Measurements from ENCODE around the gene KRT14.
"Not testable (repeated sequence)": the region's sequence is repeated elsewhere in the genome, so short reads cannot be mapped to it uniquely, and the experiment has no call there.

Gene KRT14

DNA sequence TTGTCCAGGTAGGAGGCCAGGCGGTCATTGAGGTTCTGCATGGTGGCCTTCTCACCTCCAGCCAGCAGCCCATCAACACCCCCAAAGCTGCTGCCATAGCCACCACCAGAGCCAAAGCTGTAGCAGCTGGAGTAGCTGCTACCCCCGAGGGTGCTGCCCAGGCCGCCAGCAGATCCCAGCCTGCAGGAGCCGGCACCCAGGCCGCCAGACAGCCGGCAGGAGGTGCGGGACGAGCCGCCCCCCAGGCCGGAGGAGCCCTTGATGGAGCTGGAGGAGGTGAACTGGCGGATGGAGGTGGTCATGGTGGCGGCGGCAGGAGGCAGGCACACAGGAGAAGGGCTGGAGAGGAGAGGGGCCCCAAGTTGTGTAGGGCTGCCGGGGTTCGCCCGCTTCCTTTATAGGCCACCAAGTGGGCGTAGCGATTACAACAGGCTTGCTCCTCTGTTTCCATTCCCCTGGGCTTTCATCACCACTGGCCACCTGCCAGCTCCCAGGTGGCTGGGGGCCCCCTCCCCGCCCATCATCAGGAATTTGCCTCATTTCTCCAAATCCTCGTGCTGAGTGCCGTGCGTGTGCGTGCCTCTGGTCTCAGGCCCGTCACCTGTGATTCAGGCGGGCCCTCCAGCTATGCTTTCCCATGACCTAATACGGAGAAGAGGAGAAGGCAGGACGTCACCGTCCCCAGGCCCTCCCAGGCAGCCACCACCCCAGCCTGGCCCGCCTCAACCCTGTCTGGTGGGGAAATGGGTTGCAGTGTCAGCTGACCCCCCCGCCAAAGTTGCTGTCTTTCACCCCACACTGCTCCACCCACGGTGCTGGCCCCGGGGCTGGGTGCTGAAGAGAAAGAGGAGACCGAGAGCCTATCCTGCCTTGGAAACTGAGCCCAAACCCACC lies 37.8 kb upstream of the KRT14 start, which contains the start of gene KRT17:
KRT17 (minus strand) TSS at position 368 of the 894 bp plus-strand sequence; CDS start at position 302, 66 bp downstream.
- DNase-seq, result no peak
- in situ Hi-C loops (cut with HindIII; ENCODE audit: low pct_ligation_motif_present, low pct_unique_long_range_greater_than_20kb, low sequenced_read_pairs), result no loop called here

DNA sequence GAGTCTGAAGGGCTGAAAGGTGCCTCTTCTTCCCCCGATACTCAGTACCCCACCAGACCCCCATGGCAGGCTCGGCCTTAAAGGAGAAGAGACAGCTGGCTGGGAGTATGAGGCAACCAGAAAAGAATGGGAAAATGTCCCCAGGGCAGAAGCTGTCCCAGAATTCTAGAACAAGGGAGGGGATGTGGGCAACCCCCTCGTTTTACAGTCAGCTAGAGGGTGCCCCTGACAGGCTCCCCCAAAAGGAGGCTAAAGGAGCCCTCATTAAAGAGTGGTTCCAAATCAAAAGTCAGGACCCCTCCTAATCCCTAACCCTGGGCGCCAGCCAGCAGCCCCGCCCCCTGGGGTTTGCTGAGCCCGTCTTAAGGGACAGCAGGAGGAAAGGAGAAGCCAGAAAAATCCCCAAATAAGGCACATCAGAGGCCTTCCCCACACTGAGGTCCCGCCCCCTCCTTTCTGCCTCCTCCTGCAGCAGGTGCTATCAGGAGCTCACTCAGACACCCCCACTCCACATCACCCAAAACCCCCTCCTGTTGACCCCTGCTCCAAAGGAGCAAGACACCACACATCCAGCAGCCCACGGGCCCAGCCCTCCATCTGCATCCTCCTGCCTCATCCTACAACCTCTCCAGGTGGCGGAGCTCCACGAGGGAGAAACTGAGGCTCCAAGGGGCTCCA lies 36.6 kb upstream of the KRT14 start:
- in situ Hi-C loops (cut with HindIII; ENCODE audit: low pct_ligation_motif_present, low pct_unique_long_range_greater_than_20kb, low sequenced_read_pairs); DNase-seq: not testable (repeated sequence)

DNA sequence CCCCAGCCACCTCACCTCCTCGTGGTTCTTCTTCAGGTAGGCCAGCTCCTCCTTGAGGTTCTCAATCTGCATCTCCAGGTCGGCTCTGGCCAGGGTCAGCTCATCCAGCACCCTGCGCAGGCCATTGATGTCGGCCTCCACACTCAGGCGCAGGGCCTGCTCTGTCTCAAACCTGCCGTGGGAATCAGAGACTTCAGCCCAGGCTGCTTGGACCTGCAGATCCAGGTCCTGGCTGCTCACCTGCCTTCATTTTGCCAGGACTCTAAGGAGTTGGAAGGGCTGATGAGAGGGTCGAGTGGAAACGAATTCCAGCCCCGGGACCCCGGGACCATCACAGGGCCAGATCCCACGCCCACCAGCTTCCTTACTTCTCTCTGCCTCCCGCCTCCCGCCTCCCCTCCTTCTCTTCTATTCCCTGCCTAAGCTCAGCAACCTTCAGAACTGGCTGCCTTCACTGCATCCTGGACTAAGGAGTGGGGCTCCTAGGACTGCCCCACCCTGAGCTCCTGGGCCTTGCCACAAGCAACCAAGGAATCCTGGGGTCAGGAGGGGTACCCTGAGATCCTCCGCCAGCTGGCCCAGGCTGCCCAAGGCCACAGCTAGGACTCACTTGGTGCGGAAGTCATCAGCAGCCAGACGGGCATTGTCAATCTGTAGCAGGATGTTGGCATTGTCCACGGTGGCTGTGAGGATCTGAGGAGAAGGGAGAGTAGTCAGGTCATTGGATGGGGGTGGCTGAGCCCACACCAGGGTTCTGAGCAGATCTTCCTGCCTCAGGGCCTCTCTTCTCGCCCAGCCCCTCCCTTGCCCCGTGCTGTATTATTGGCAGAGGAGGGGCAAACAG lies 35.9 kb upstream of the KRT14 start:
- in situ Hi-C loops (cut with HindIII; ENCODE audit: low pct_ligation_motif_present, low pct_unique_long_range_greater_than_20kb, low sequenced_read_pairs); DNase-seq: not testable (repeated sequence)

DNA sequence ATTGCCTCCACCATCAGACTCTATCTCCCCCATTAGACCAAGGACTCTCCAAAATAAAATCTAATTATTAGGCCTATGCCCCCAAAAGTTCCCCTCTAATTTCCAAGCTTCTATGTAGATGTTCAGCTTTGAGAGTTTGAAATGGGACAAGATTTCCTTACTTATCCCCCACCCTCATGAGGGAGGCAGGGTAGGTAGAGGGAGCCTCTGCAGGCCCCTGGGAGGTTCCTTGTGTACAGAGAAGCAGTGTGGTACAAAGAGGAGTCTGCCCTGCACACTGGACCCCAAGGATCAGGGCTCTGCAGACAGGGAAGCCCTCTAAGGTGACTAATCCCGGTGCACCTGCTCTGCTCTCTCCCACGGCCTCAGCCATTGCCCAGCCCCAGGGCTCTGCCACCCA lies 35.2 kb upstream of the KRT14 start:
- in situ Hi-C loops (cut with HindIII; ENCODE audit: low pct_ligation_motif_present, low pct_unique_long_range_greater_than_20kb, low sequenced_read_pairs), result no loop called here
- DNase-seq, result no peak

DNA sequence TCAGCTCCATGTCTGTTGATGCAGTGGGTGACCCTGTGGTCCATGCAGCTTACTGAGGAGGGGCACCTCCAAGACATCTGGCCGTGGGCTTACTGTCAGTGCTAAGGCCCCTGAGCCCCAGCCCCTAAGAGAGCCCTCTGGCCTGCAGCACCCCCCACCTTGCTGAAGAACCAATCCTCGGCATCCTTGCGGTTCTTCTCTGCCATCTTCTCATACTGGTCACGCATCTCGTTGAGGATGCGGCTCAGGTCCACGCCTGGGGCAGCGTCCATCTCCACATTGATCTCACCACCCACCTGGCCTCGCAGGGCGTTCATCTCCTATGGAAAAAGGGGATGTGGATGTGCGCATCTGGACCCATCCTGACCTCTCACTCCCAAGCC lies 34.7 kb upstream of the KRT14 start:
- in situ Hi-C loops (cut with HindIII; ENCODE audit: low pct_ligation_motif_present, low pct_unique_long_range_greater_than_20kb, low sequenced_read_pairs), result not testable (repeated sequence)

DNA sequence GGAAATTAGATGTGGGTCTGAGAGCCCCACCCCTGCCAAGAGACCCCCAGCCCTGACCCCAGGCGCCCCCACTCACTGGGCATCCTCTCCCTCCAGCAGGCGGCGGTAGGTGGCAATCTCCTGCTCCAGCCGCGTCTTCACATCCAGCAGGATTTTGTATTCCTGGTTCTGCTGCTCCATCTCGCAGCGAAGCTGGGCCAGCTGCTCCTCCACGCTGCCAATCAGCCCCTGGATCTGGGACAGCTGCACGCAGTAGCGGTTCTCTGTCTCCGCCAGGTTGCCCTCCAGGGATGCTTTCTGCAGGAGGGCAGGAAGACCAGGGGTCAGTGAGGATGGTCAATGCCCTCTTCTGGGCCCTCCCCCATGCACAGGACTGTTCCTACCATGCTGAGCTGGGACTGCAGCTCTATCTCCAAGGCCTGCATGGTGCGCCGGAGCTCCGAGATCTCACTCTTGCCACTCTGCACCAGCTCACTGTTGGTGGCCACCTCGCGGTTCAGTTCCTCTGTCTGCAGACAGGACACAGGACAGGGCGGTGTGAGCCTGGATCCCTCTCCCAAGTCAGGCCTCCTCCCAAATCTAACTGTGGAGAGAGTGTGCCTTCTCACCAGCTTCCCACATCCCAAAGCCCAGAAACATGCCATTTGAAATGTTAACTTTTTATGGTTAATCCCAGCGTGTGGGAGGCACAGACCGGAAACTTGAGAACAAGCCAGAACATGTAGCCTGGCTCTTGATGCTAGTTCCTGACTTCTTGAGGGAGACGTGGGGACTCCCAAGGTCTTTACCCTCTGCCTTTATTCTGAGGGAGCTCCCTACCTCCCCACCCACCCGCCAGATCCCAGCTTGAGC lies 34.1 kb upstream of the KRT14 start:
- no peak for DNase-seq
- in situ Hi-C loops (cut with HindIII; ENCODE audit: low pct_ligation_motif_present, low pct_unique_long_range_greater_than_20kb, low sequenced_read_pairs), result no loop called here

More for the DNA sequence above, 34.7 kb upstream of the KRT14 start:
- DNase-seq, result not testable (repeated sequence)

DNA sequence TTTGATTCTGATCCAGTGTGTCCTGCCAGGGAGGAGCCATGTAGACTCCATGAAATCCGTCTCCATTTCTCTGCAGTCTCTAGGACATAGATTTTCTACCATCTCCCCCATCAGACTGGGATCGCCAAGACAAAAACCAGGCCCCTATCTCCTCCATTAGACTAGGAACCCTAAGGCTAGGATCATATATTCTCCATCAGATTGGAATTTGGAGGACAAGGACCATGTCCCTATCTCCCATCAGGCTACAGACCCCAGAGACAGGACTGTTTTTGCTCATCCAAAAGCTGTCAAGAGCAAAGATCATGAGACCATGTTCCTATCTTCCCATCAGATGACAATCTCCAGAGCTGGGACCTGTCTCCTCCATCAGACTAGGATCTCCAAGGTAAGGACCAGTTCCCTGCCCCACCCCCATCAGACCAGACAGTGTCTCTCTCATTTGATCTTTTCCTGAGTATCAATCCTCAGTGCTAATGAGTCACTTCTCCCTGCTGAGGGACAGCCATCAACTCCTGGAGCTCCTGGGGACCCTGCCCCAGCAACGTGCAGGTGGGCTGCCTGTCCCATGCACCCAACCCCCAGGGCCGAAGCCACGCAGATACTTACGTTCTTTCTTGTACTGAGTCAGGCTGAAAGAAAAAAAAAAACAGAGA lies 33.4 kb upstream of the KRT14 start:
- in situ Hi-C loops (cut with HindIII; ENCODE audit: low pct_ligation_motif_present, low pct_unique_long_range_greater_than_20kb, low sequenced_read_pairs); DNase-seq: not testable (repeated sequence)

DNA sequence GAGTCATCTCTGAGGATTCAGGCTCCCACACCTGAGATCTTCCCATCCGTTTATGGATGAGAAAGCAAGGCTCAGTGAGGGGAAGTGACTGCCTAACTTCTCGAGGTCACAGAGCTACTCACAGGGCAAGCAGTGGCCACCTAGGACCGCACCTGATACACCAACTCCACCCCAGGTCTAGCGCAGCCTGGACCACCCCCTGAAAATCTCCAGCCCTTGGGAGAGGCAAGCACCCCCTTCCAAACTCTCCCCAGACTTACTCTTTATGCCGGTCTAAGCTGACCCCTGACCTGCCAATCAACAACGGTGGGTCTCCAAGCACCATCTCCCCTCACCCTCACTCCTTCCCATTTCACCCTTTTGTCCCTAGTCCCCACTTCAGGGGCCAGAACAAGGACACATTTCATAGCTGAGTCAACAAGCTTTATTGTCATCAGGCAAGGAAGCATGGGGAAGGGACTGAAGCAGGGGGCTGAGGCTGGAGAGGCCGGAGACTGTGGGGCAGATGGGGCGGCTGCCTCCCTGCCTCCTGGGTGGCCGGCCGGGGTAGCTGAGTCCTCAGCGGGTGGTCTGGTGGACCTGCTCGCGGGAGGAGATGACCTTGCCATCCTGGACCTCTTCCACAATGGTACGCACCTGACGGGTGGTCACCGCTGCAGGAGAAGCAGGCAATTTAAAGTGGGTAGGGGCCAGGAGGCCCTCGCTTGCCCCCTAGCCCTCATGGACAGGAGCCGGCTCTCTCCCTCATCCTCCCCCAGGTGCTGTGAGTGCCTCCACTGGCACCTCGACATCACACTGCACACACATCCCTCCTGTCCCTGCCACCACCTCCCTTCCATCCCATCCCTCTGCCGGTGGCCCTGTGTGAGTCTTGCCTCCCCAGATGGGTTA lies 32.6 kb upstream of the KRT14 start:
- no peak for DNase-seq
- in situ Hi-C loops (cut with HindIII; ENCODE audit: low pct_ligation_motif_present, low pct_unique_long_range_greater_than_20kb, low sequenced_read_pairs), result no loop called here

DNA sequence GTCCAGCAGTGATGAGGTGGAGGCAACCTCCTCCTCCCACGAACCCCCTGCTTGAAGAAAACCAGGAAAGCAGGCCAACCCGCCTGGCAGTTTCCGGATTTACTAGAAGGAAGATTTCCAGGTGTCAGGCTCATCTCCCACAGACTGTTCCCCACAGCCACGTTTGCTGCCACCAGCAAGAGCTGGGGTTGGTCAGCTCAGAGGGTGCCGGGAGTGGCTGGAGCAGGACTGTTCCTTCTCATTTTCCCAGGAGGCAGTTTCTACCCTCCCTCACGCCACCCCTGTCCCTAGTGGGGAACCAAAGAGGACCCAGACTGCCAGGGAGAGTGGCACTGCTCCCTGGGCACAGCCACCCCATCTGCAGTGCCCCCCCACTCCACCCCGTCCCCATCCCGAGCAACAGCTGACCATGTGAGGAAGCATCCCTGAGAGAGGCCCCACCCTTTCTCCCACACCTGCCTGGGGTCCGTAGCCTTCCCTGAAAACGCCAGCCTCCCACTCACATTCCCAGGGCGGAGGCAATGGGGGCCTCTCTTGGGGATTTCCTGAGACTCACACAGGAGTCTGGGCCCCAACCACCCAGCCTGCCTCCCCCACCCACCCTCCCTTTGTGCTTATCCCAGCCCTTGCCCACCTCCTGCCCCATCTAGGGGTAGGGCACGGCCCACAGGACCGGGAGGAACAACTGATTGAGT lies 31.8 kb upstream of the KRT14 start:
- in situ Hi-C loops (cut with HindIII; ENCODE audit: low pct_ligation_motif_present, low pct_unique_long_range_greater_than_20kb, low sequenced_read_pairs), result no loop called here
- DNase-seq, result no peak

DNA sequence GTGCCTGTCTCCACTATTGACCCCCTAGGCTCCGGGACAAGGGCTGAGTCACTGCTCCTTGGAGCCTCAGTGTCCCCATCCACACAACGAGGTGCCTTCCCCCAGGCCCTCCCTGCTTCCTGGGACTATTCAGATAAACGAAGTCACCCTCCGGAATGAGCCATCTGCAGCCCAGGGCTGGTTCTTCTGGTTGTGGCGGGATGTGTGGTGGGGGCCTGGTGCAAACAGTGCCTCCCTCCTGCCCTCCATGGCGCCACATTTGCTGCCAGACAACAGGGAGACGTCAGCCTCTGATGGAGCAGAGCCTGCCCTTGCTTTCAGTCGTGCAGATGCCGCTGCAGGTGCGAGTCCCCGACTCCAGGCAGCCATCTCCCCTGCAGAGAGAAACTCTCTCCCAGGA lies 31.0 kb upstream of the KRT14 start:
- in situ Hi-C loops (cut with HindIII; ENCODE audit: low pct_ligation_motif_present, low pct_unique_long_range_greater_than_20kb, low sequenced_read_pairs), result no loop called here
- no peak for DNase-seq

DNA sequence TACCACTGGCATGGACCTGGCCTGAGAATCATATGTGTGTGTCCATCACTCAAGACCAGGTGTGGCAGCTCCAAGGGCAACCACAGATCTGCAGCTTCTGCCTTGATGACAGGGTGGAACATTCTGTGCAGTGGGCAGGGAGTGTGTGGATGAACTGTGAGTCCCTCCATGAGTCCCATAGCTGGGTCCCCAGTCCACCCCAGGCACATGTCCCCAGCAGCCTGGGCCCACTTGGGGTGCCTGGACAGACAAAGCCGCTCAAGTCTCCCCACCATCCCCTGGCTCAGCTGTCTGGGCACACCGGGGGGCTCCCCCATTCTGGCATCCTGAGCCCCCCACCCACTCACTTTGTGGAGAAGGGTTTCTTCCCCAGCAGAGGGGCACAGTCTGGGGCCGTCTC lies 30.4 kb upstream of the KRT14 start:
- in situ Hi-C loops (cut with HindIII; ENCODE audit: low pct_ligation_motif_present, low pct_unique_long_range_greater_than_20kb, low sequenced_read_pairs), result no loop called here
- DNase-seq, result no peak

DNA sequence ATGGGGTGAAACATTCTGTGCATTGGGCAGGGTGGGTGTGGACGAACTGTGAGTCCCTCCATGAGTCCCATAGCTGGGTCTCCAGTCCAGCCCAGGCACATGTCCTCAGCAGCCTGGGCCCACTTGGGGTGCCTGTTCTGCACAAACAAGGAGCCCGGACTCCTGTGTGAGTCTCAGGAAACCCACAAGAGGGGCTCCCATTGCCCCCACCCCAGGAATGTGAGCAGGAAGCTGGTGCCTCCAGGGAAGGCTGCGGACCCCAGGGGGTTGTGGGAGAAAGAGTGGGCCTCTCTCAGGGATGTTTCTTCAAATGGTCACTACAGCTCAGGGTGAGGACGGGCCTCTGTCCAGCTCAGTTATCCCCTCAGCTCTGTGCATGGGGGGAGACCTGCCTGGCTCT lies 29.8 kb upstream of the KRT14 start:
- DNase-seq, result not testable (repeated sequence)

DNA sequence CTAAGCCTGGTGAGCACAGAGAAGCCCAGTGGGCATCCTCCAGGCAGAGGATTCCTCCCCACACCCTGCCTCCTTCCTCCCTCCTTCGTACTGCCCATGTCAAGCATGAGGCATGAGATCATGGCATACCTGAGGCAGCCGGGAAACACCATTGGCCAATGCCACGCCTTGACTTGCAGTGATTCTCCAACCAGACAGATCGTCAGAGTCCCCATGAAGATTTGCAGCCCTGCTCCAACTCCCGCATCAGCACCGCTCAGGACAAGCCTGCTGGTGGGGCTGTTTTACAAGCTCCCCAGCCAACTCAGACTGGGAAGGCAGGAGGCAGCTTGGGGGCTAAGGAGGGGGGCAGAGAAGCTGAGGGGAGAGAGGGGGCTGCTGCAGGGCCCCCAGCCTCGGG lies 28.8 kb upstream of the KRT14 start:
- in situ Hi-C loops (cut with HindIII; ENCODE audit: low pct_ligation_motif_present, low pct_unique_long_range_greater_than_20kb, low sequenced_read_pairs), result no loop called here
- DNase-seq, result no peak

More for the DNA sequence above, 29.8 kb upstream of the KRT14 start:
- in situ Hi-C loops (cut with HindIII; ENCODE audit: low pct_ligation_motif_present, low pct_unique_long_range_greater_than_20kb, low sequenced_read_pairs), result not testable (repeated sequence)

DNA sequence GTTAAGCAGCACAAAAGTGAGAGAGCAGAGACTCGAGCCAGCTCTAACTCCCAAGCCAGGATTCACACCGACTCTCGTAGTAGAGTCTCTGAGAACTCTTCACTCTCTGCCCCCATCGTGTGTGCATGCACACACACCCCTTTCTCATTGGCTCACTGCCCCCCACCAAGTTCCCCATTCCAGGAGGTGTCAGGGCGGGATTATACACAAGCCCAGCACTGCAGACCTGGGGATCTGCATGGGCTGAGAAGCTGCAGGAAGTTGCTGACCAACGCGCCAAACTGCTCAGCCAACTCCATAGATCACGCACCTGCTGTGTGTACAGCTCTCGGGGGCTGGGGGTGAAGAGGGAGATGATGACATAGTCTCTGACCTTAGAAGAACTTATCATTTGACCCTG lies 28.1 kb upstream of the KRT14 start:
- DNase-seq; in situ Hi-C loops (cut with HindIII; ENCODE audit: low pct_ligation_motif_present, low pct_unique_long_range_greater_than_20kb, low sequenced_read_pairs): not testable (repeated sequence)

DNA sequence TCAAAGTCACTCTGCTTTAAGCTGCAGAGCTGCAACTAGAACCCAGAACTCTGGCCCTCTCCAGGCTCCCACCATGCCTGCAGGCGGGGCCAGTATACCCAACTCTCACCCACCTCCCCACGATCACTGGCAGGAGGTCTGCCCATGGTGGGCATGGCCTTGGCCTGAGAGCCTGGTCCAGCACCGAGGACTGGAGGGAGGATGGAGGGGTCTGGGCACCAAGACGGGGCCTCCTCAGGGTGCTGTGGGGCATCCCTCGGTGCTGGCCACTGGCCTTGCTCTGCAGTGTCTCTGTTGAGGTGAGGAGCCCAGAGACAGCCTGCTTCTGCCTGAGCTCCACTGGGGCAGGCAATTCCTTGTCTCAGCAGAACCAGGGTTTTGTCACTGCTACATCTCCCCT lies 27.4 kb upstream of the KRT14 start:
- no peak for DNase-seq
- in situ Hi-C loops (cut with HindIII; ENCODE audit: low pct_ligation_motif_present, low pct_unique_long_range_greater_than_20kb, low sequenced_read_pairs), result no loop called here
